Right lobe of liver (tissue), 6 donors: ENCODE results near the gene KCNQ1. TPM values are rescaled to one million over a fixed set of nuclear protein-coding genes. Genes with fewer than 3 reads are reported as not detected.
A peak's percentile ranks its signal among the peaks of the same experiment; 100 is the strongest.

Source experiments
- ATAC-seq, 4 donors: fragments of 200-7000 bp; cut with Tn5 transposase; one replicate each; pipeline ENCODE4 v1.9.1; 2020; ENCODE audit warnings: mild to moderate bottlenecking in 4 of 4, moderate library complexity in 4 of 4
- DNase-seq, 3 donors: peaks; one replicate each; pipeline ENCODE4 v3.0.0-alpha.2; 2020
- H3K27ac ChIP-seq, 3 donors: fragments of 200-600 bp; one replicate each; pipeline ENCODE4 v1.8.0; 2022
- H3K27me3 ChIP-seq, 2 donors: fragments of 200-600 bp; one replicate each; pipeline ENCODE4 v1.8.0; 2022
- H3K36me3 ChIP-seq, 4 donors: fragments of 200-600 bp; sonication (generic) in 1 of 4; one replicate each; pipeline versions ENCODE4 v1.5.1 to v1.8.0; 2017 to 2022; ENCODE audit warnings: control low read depth in 1 of 4
- H3K4me1 ChIP-seq, 4 donors: fragments of 200-600 bp; sonication (generic) in 1 of 4; one replicate each; pipeline versions ENCODE4 v1.5.1 to v1.8.0; 2017 to 2022; ENCODE audit warnings: control low read depth in 1 of 4
- H3K4me3 ChIP-seq, 3 donors: fragments of 200-600 bp; one replicate each; pipeline ENCODE4 v1.8.0; 2022
- H3K9me3 ChIP-seq, 4 donors: fragments of 200-600 bp; sonication (generic) in 1 of 4; one replicate each; pipeline versions ENCODE4 v1.5.1 to v1.8.0; 2017 to 2022; ENCODE audit warnings: control low read depth in 1 of 4
- CTCF ChIP-seq, 4 donors: fragments of 200-600 bp in 3 of 4; fragments of 450-650 bp in 1 of 4; IDR thresholded peaks; one replicate each; pipeline versions ENCODE4 v1.5.1 to v1.8.0; 2016 to 2022; ENCODE audit warnings: antibody characterized with exemption in 4 of 4, mild to moderate bottlenecking in 2 of 4
- POLR2A ChIP-seq: fragments of 450-650 bp; IDR thresholded peaks from one replicate; pipeline ENCODE4 v1.6.1; 2017; ENCODE audit warnings: antibody characterized with exemption, mild to moderate bottlenecking
- whole genome bisulfite sequencing: methylation state at CpG from one replicate; pipeline ENCODE4 v1.1.6; 2018; ENCODE audit warnings: low coverage, low lambda C conversion rate; ENCODE audit not compliant: insufficient coverage; ENCODE audit errors: missing lambda C conversion rate; 5-methylcytosine and 5-hydroxymethylcytosine counted together
- intact Hi-C, 2 donors: fragments of 100-400 bp; cut with DNase I; formaldehyde crosslinking; loops; one replicate each; pipeline versions ENCODE4 v1.11.2 to v1.14.1; 2022
- total RNA-seq, 6 experiments: library from RNA; depleted of rRNA in 2 of 6; stranded (reverse); fragments of >200 nt in 2 of 6; fragmentation: NEBNext Ultra II Directional in 3 of 6; extraction: Animal tissue kit (Norgen Biotek cat#: 25700) in 3 of 6; gene quantifications; one replicate each; pipeline versions ENCODE4 v1.1.0 to v1.2.4, GENCODE V29; 2016 to 2023
- donor health status: DM: no; HTN: yes; CAD: no.
- donor health status: DM: no; HTN: no; CAD: no.
- donor health status: DM: no; HTN: no; CAD: no.
- donor health status: DM: no; HTN: yes; CAD: no.
- donor health status: DM: no; HTN: yes; CAD: no.

Gene KCNQ1
- total RNA-seq, 6 experiments from 2014 or later = 0.61 to 2.4 (median 1.8) TPM

GRCh38 chr11:2526808-2527381 lies 82.1 kb downstream of the KCNQ1 start:
- peak; percentile 27 to 70 (median 40) for ATAC-seq

GRCh38 chr11:2527621-2528291 lies 82.9 kb downstream of the KCNQ1 start:
- intact Hi-C loops = loop anchor here in 1 of 2 donors (10.0 kb wide), 1 partner anchor 323 kb away; no protein-coding TSS in a partner anchor
- H3K9me3 ChIP-seq = no peaks in the 10 kb centered on the region
- H3K4me1 ChIP-seq = no peaks in the 10 kb centered on the region
- no peaks in the 10 kb centered on the region for H3K27me3 ChIP-seq
- no peak overlapping the region for H3K27ac ChIP-seq
- peak; percentile 14 to 47 (median 41) for DNase-seq
- no peak overlapping the region for H3K4me3 ChIP-seq
- no peaks in the 10 kb centered on the region for H3K36me3 ChIP-seq
- ATAC-seq = no peak
- 67% methylated on average over 5 of the region's 22 CpGs for WGBS
- TF ChIP-seq CTCF (IDR thresholded peaks at IDR 0.05) = no peak
- no peak for TF ChIP-seq POLR2A

More at GRCh38 chr11:2526808-2527381, 82.1 kb downstream of the KCNQ1 start:
- Histone ChIP-seq H3K9me3 (no peaks in the 10 kb centered on the region), H3K4me3 (no peak overlapping the region), H3K27ac (no peak overlapping the region), H3K27me3 (no peaks in the 10 kb centered on the region), H3K4me1 (no peaks in the 10 kb centered on the region), H3K36me3 (no peaks in the 10 kb centered on the region)
- peak; percentile 52 to 61 (median 54) for DNase-seq
- WGBS = 10% methylated on average over 2 of the region's 25 CpGs
- intact Hi-C loops = loop anchor here in 1 of 2 donors (10.0 kb wide), 1 partner anchor 322 kb away; no protein-coding TSS in a partner anchor
- TF ChIP-seq CTCF (IDR thresholded peaks at IDR 0.05) = no peak
- TF ChIP-seq POLR2A = no peak

DNA sequence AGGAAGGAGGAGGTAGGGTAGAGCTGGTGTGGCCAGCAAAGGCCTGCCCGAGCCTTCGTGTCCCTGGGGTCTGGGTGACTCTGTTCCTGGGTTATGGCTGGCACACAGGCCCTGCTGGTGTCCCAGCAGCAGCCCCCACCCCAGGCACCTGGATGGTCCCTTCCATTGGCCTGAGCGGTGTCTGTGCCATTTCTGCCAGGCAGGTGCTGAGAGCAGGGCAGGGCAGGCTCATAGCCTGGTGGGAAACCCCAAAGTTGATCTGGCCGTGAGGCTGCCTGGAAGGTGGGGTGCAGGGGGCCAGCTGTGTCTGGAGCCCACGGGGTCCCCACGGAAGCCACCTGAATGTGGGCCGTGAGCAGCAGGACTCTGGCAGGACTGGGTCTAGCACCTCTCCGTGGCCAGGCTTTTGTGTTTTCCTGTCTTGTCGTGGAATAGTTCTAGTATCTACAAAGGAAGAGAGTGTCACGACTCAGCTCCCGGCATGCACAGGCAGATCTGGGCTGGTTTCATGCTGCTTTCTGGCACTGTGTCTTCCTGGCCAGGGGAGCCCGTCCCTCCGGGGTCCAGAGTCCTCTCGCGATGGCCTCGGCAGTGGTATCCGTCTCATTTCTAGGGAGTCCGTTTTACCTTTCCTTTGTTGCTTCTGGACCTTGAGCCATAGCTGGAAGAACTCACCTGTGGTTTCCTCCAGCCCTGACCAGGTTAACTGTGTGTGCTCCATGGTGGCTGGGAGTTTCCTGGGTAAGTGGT lies 83.7 kb downstream of the KCNQ1 start:
- WGBS = 36% methylated on average over 7 of the region's 18 CpGs
- no peak overlapping the region for H3K27ac ChIP-seq
- DNase-seq (peak in 2 of 3 donors; percentile 13 to 30), ATAC-seq (no peak)
- intact Hi-C loops = loop anchor here in 1 of 2 donors (10.0 kb wide), 1 partner anchor 324 kb away; no protein-coding TSS in a partner anchor
- no peak for TF ChIP-seq CTCF (IDR thresholded peaks at IDR 0.05)
- TF ChIP-seq POLR2A = no peak
- no peaks in the 10 kb centered on the region for H3K27me3 ChIP-seq
- no peaks in the 10 kb centered on the region for H3K36me3 ChIP-seq
- H3K4me1 ChIP-seq = peaks cover 0 to 5% (median 0%) of the 10 kb centered on the region in 4 donors
- no peaks in the 10 kb centered on the region for H3K9me3 ChIP-seq
- no peak overlapping the region for H3K4me3 ChIP-seq

- Histone ChIP-seq H3K27ac (no peak overlapping the region), H3K36me3 (no peaks in the 10 kb centered on the region), H3K4me1 (peaks cover 0 to 5% (median 0%) of the 10 kb centered on the region in 4 donors), H3K27me3 (no peaks in the 10 kb centered on the region), H3K4me3 (no peak overlapping the region), H3K9me3 (no peaks in the 10 kb centered on the region)
- TF ChIP-seq CTCF (IDR thresholded peaks at IDR 0.05) (no peak), POLR2A (no peak)
- 72% methylated on average over 9 of the region's 10 CpGs for WGBS
- ATAC-seq = no peak
- peak in 1 of 3 donors; percentile 15 for DNase-seq
- intact Hi-C loops = loop anchor here in 1 of 2 donors (10.0 kb wide), 1 partner anchor 324 kb away; no protein-coding TSS in a partner anchor
Measured at GRCh38 chr11:2529173-2529572, 84.4 kb downstream of the KCNQ1 start.
